Peyer's patch (tissue), 4 donors: Measurements from ENCODE around the gene PTOV1.

Experiments used
- CTCF ChIP-seq, 6 experiments: fragments of 450-650 bp in 4 of 6; fragments of 200-600 bp in 2 of 6; sonication (generic) in 1 of 6; IDR thresholded peaks; one replicate each; pipeline ENCODE4 v1.5.1; 2017 to 2019; ENCODE audit warnings: antibody characterized with exemption in 6 of 6, mild to moderate bottlenecking in 3 of 6, moderate library complexity in 1 of 6
- POLR2A ChIP-seq, 2 donors: fragments of 450-650 bp; IDR thresholded peaks; one replicate each; pipeline ENCODE4 v1.5.1; 2017; ENCODE audit warnings: antibody characterized with exemption in 2 of 2, mild to moderate bottlenecking in 2 of 2, moderate library complexity in 2 of 2

- TF ChIP-seq CTCF (IDR thresholded peaks at IDR 0.05) (no peak), POLR2A (IDR thresholded peaks at IDR 0.05) (no peak)
Observed at GRCh38 chr19:49864890-49865289, 13.9 kb downstream of the PTOV1 start.
